PFSK-1 (cell line): ENCODE measurements around the gene PUS3.

ENCODE experiments used
- POLR2AphosphoS5 ChIP-seq: IDR thresholded peaks from 2 replicates; pipeline ENCODE4 v1.6.1; 2012; ENCODE audit warnings: low read depth, mild to moderate bottlenecking, control low read depth, low read length, moderate library complexity
- REST ChIP-seq, 2 experiments: IDR thresholded peaks; 2 replicates each; pipeline versions ENCODE4 v1.6.1 to v1.8.0; 2011 to 2012; ENCODE audit warnings: low read depth in 2 of 2, low read length in 2 of 2, control low read depth in 1 of 2, inconsistent platforms in 1 of 2, mild to moderate bottlenecking in 1 of 2, moderate library complexity in 1 of 2; ENCODE audit not compliant: insufficient read depth in 1 of 2
- SIN3A ChIP-seq: IDR thresholded peaks from 2 replicates; pipeline ENCODE4 v1.6.1; 2012; ENCODE audit warnings: mild to moderate bottlenecking, low read length, moderate library complexity, borderline replicate concordance; ENCODE audit not compliant: insufficient read depth
- TAF1 ChIP-seq: IDR thresholded peaks from 2 replicates; pipeline ENCODE4 v1.6.1; 2012; ENCODE audit warnings: low read length, control low read depth, borderline replicate concordance; ENCODE audit not compliant: insufficient read depth

- TF ChIP-seq SIN3A (no peak), POLR2AphosphoS5 (no peak), REST (IDR thresholded peaks at IDR 0.05; ENCODE audit: insufficient read depth in 1 of 2, low read depth in 2 of 2, low read length in 2 of 2) (no peak), TAF1 (no peak)
Observed at GRCh38 chr11:125950178-125950490, 47.1 kb upstream of the PUS3 start.
